ENCODE measurements around the gene GGPS1.
"Not testable (repeated sequence)": the region's sequence is repeated elsewhere in the genome, so short reads cannot be mapped to it uniquely, and the experiment has no call there.

GGPS1 gene

GRCh38 chr1:235339746-235340145 lies 11.4 kb downstream of the GGPS1 start:
- peak; percentile 12 for DNase-seq (ENCODE audit: low read depth)

- DNase-seq (ENCODE audit: low read depth), result no peak
Measured at GRCh38 chr1:235341334-235341733, 13.0 kb downstream of the GGPS1 start.

GRCh38 chr1:235342039-235342438 lies 13.7 kb downstream of the GGPS1 start:
- DNase-seq (ENCODE audit: low read depth), result no peak

GRCh38 chr1:235342471-235342870 lies 14.1 kb downstream of the GGPS1 start:
- DNase-seq (ENCODE audit: low read depth), result no peak

- no peak for DNase-seq (ENCODE audit: low read depth)
Measured at GRCh38 chr1:235343726-235344125, 15.4 kb downstream of the GGPS1 start.

GRCh38 chr1:235351441-235351840 lies 23.1 kb downstream of the GGPS1 start:
- no peak for DNase-seq (ENCODE audit: low read depth)

- no peak for DNase-seq (ENCODE audit: low read depth)
Measured at GRCh38 chr1:235351898-235352297, 23.5 kb downstream of the GGPS1 start.

GRCh38 chr1:235357485-235358373 lies 29.4 kb downstream of the GGPS1 start:
- DNase-seq (ENCODE audit: low read depth), result peak; percentile 4

- DNase-seq (ENCODE audit: low read depth), result no peak
Measured at GRCh38 chr1:235358899-235359298, 30.5 kb downstream of the GGPS1 start.

- not testable (repeated sequence) for DNase-seq (ENCODE audit: low read depth)
Measured at GRCh38 chr1:235364189-235364588, 35.8 kb downstream of the GGPS1 start.

- DNase-seq (ENCODE audit: low read depth), result no peak
Measured at GRCh38 chr1:235366286-235366685, 37.9 kb downstream of the GGPS1 start.

- DNase-seq (ENCODE audit: low read depth), result peak; percentile 98
Measured at GRCh38 chr1:235367000-235367908, 38.9 kb downstream of the GGPS1 start, which contains the start of gene TBCE. Gene TBCE (plus strand): TSS chr1:235367427. CDS start chr1:235380050, 12,623 bp downstream.

- DNase-seq (ENCODE audit: low read depth), result no peak
Measured at GRCh38 chr1:235368428-235368827, 40.1 kb downstream of the GGPS1 start.

GRCh38 chr1:235369802-235370201 lies 41.4 kb downstream of the GGPS1 start:
- no peak for DNase-seq (ENCODE audit: low read depth)

GRCh38 chr1:235375919-235376605 lies 47.7 kb downstream of the GGPS1 start:
- DNase-seq (ENCODE audit: low read depth), result no peak

GRCh38 chr1:235378134-235378735 lies 49.9 kb downstream of the GGPS1 start:
- DNase-seq (ENCODE audit: low read depth), result not testable (repeated sequence)

GRCh38 chr1:235381955-235382739 lies 53.8 kb downstream of the GGPS1 start:
- not testable (repeated sequence) for DNase-seq (ENCODE audit: low read depth)

- not testable (repeated sequence) for DNase-seq (ENCODE audit: low read depth)
Measured at GRCh38 chr1:235385633-235386032, 57.3 kb downstream of the GGPS1 start.

- DNase-seq (ENCODE audit: low read depth), result peak; percentile 44
Measured at GRCh38 chr1:235391874-235392273, 63.5 kb downstream of the GGPS1 start.

All from EH (cell line).